ENCODE measurements around the gene NLN. TPM values are rescaled to one million over a fixed set of nuclear protein-coding genes. Genes with fewer than 3 reads are reported as not detected.

The NLN gene
- total RNA-seq, 4 donors from 2014 or later: 20.4 to 29.9 (median 27.9) TPM

- H3K36me3 ChIP-seq: peaks cover 0 to 9% of the 10 kb centered on the region in 2 donors
- DNase-seq (no peak), ATAC-seq (no peak)
- H3K4me1 ChIP-seq: peaks cover 0 to 6% of the 10 kb centered on the region in 2 donors
- intact Hi-C loops (cut with DNase I; ENCODE audit: low total_unique reads): no loop called here
- H3K27ac ChIP-seq: no peak overlapping the region
- no peaks in the 10 kb centered on the region for H3K27me3 ChIP-seq
- H3K9me3 ChIP-seq: no peaks in the 10 kb centered on the region
- no peak overlapping the region for H3K4me3 ChIP-seq
- in situ Hi-C loops (cut with MboI; ENCODE audit: low sequenced_read_pairs in 4 of 4): no loop called here
- TF ChIP-seq CTCF (IDR thresholded peaks at IDR 0.05 in 4 of 5, conservative IDR thresholded peaks at IDR 0.05 in 1 of 5): no peak
- no peak for TF ChIP-seq POLR2A (IDR thresholded peaks at IDR 0.05)
Measured at GRCh38 chr5:65797481-65797880, 75.5 kb downstream of the NLN start.

- peaks cover 0 to 6% of the 10 kb centered on the region in 2 donors for H3K4me1 ChIP-seq
- in situ Hi-C loops (cut with MboI; ENCODE audit: low sequenced_read_pairs in 4 of 4) (no loop called here), intact Hi-C loops (cut with DNase I; ENCODE audit: low total_unique reads) (no loop called here)
- H3K9me3 ChIP-seq: no peaks in the 10 kb centered on the region
- no peaks in the 10 kb centered on the region for H3K27me3 ChIP-seq
- DNase-seq (no peak), ATAC-seq (no peak)
- TF ChIP-seq POLR2A (IDR thresholded peaks at IDR 0.05): no peak
- no peak for TF ChIP-seq CTCF (IDR thresholded peaks at IDR 0.05 in 4 of 5, conservative IDR thresholded peaks at IDR 0.05 in 1 of 5)
- no peak overlapping the region for H3K4me3 ChIP-seq
- H3K27ac ChIP-seq: no peak overlapping the region
- peaks cover 0 to 2% of the 10 kb centered on the region in 2 donors for H3K36me3 ChIP-seq
Measured at GRCh38 chr5:65799857-65800256, 77.9 kb downstream of the NLN start.

DNA sequence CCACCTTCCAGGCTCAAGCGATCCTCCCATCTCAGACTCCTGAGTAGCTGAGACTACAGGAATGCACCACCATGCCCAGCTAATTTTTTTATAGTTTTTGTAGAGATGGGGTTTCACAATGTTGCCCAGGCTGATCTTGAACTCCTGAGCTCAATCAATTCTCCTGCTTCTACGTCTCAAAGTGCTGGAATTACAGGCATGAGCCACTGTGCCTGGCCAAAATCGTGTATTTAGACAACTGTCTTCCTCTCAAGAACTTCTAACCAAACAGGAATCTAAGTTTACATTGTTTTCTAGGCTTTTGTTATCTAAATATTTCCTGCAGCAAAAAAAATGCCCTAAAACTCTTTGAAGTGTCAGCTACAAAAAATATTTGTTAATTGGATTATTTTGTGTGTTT, 78.8 kb downstream of the NLN start:
- no peaks in the 10 kb centered on the region for H3K27me3 ChIP-seq
- in situ Hi-C loops (cut with MboI; ENCODE audit: low sequenced_read_pairs in 4 of 4): no loop called here
- no peaks in the 10 kb centered on the region for H3K9me3 ChIP-seq
- ATAC-seq (no peak), DNase-seq (no peak)
- H3K27ac ChIP-seq: no peak overlapping the region
- TF ChIP-seq POLR2A (IDR thresholded peaks at IDR 0.05): no peak
- no peak for TF ChIP-seq CTCF (IDR thresholded peaks at IDR 0.05 in 4 of 5, conservative IDR thresholded peaks at IDR 0.05 in 1 of 5)
- H3K36me3 ChIP-seq: no peaks in the 10 kb centered on the region
- H3K4me3 ChIP-seq: no peak overlapping the region
- peaks cover 0 to 6% of the 10 kb centered on the region in 2 donors for H3K4me1 ChIP-seq
- intact Hi-C loops (cut with DNase I; ENCODE audit: low total_unique reads): no loop called here

DNA sequence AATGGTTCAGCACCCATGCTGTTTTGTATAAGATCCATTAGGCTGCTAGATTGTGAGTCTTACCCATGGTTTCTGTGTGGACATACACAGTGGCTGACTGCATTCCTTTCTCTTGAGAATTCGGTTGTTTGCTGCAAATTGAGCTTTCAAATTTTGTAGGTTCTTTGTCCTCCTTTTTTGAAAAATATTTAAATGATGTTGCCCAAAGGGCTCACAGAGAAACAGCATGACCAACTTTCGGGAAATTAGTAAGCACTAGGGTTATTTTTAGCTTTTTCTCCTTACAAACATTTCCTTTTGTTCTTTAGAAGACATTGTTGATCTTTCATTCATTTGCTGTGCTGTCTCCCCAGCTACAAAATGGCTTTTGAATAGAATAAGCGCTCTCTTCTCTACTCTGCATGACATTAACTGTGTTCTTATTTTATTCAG, 79.4 kb downstream of the NLN start:
- TF ChIP-seq CTCF (IDR thresholded peaks at IDR 0.05 in 4 of 5, conservative IDR thresholded peaks at IDR 0.05 in 1 of 5): no peak
- TF ChIP-seq POLR2A (IDR thresholded peaks at IDR 0.05): no peak
- Histone ChIP-seq H3K9me3 (no peaks in the 10 kb centered on the region), H3K4me3 (no peak overlapping the region), H3K4me1 (peaks cover 0 to 1% of the 10 kb centered on the region in 2 donors), H3K36me3 (no peaks in the 10 kb centered on the region), H3K27ac (no peak overlapping the region), H3K27me3 (no peaks in the 10 kb centered on the region)
- in situ Hi-C loops (cut with MboI; ENCODE audit: low sequenced_read_pairs in 4 of 4) (no loop called here), intact Hi-C loops (cut with DNase I; ENCODE audit: low total_unique reads) (no loop called here)
- ATAC-seq (no peak), DNase-seq (no peak)

- Histone ChIP-seq H3K27me3 (no peaks in the 10 kb centered on the region), H3K4me3 (no peak overlapping the region), H3K9me3 (no peaks in the 10 kb centered on the region), H3K27ac (no peak overlapping the region), H3K36me3 (no peaks in the 10 kb centered on the region), H3K4me1 (no peaks in the 10 kb centered on the region)
- DNase-seq: no peak
- intact Hi-C loops (cut with DNase I; ENCODE audit: low total_unique reads): no loop called here
- TF ChIP-seq POLR2A (IDR thresholded peaks at IDR 0.05) (no peak), CTCF (IDR thresholded peaks at IDR 0.05 in 4 of 5, conservative IDR thresholded peaks at IDR 0.05 in 1 of 5) (no peak)
- in situ Hi-C loops (cut with MboI; ENCODE audit: low sequenced_read_pairs in 4 of 4): no loop called here
- no peak for ATAC-seq
Measured at GRCh38 chr5:65802080-65802479, 80.1 kb downstream of the NLN start.

Data from gastrocnemius medialis (tissue), 4 donors.